HG02970 (cell line): ENCODE measurements around the gene MVB12B.
"Not testable (repeated sequence)": the region's sequence is repeated elsewhere in the genome, so short reads cannot be mapped to it uniquely, and the experiment has no call there.

Experiments
- ATAC-seq: cut with Tn5 transposase; IDR thresholded peaks from one replicate; pipeline ENCODE4 v1.9.1; 2021; ENCODE audit warnings: mild to moderate bottlenecking, moderate library complexity, moderate number of reproducible peaks; ENCODE audit not compliant: unreplicated experiment, low FRiP score

MVB12B gene

GRCh38 chr9:126526218-126527108 is 199.8 kb downstream of the MVB12B start:
- ATAC-seq: no peak

- ATAC-seq: no peak
Observed at GRCh38 chr9:126527109-126527825, 200.6 kb downstream of the MVB12B start.

- no peak for ATAC-seq
Observed at GRCh38 chr9:126528111-126528510, 201.5 kb downstream of the MVB12B start.

- ATAC-seq: no peak
Observed at GRCh38 chr9:126528915-126529314, 202.3 kb downstream of the MVB12B start.

GRCh38 chr9:126531035-126531571 is 204.5 kb downstream of the MVB12B start:
- no peak for ATAC-seq

DNA sequence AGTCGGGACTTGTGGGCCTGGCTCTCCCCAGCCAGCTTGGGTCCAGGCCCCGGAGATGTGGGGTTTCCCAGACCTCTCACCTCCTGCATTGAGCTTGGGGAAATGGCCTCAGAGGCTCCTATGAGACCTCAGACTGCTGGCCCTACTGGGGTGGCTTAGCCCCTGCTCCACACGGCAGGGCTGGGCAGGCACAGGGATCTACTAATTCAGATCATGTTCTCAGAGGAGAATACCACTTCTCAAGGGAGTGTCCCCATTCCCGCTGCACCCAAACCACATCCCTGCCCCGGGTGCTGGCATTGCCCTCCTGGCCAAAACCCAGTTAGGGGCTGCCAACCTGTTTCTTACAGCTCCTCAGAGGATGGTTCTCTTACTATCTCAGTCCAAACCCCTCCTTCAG is 205.0 kb downstream of the MVB12B start:
- ATAC-seq: no peak

GRCh38 chr9:126532019-126532462 is 205.4 kb downstream of the MVB12B start:
- ATAC-seq: no peak

GRCh38 chr9:126532489-126532888 is 205.9 kb downstream of the MVB12B start:
- ATAC-seq: no peak

DNA sequence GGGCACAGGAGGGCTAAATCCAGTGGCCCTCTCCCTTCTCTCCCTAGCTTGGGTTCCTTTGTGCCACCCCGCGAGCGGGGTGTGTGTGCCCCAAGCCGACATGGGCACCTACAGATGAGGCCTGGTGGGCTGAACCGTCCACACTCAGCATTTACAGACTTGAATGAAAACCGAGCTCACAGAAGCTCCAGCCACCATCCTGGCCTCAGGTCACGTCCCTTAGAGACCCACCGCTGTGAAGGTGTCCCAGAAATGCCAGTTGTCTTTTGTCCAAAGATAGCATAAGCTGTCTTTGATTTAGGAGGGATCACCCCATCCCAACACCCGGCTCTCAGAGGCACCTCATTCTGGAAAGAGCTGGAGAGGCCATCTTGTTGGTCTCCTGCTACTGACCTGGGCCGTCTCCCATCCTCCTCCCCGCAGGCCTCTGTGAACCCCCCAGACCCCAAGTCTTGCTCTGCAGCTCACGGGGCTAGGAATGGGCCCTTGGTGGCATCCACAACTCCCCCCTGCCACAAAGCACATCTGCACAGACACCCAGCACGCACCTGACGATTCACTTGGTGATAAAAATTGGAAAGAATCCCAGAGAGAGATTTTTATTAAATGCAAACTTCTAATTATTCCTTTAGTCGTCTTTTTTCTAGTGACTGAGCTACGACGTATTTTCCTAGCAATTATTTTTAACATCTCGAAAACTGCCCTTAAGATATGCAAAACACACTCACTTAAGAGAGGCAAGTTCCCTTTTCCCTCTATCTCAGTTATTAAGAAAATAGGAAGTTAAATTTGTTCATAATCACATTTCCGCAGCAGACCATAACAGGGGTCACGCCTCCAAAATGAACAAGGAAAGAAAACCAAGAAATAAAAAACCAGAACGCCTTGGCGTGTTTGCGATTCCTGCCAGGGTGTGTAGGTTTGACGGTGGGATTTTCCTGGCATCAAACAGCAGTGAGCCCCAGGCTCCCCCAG is 206.6 kb downstream of the MVB12B start:
- ATAC-seq: no peak

DNA sequence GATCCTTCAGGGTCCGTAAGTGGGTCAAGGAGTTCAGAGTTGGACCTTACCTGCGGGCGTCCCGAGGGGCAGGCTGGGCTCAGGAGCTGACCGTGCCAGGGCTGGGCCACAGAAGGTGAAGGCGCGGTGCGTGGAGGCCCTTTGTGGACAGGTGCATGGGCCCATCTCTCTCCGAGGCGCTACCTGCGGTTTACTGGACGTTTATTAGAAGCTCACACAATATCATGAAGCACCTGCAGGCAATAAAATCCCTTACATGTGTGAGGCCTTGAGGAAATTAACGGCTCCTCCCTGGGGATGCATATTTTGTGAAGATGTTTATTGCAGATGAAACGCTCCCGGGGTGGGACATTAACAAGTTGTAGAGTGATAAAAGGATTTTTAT is 207.3 kb downstream of the MVB12B start:
- ATAC-seq: no peak

DNA sequence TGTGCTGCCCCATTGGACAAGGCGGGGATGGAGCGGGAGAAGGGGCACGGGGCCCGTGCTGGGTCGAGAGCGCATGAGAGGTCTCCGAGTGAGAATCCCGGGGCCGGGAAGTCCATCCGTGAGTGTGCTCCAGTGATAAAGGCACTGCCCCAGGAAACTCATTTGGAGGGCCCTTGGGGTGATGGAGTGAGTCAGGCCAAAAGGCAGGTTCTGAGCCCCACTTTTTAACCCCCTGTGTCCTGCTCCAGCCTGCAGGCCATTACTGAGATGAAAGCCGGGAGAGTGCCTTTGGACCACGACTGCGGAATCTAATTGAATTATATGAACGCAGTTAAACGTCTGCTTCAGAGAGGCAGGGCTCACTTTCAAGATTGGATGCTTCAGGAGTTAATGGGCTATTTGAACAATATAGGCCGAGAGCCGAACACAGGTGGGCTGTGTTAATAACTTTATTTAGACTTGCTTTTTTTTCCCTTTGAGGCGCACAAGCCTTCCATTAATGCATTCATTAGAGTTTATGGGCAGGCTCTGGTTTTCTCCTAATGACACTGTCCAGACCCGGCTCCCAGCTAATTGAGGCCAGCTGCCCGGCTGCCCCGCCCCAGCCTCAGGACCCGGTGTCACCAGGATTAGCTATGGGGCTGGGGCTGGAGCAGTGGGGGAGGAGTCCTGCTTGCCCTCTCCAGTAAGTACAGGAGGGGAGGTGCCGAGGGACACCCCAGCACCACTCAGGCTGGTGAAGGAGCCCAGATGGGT is 208.0 kb downstream of the MVB12B start:
- no peak for ATAC-seq

DNA sequence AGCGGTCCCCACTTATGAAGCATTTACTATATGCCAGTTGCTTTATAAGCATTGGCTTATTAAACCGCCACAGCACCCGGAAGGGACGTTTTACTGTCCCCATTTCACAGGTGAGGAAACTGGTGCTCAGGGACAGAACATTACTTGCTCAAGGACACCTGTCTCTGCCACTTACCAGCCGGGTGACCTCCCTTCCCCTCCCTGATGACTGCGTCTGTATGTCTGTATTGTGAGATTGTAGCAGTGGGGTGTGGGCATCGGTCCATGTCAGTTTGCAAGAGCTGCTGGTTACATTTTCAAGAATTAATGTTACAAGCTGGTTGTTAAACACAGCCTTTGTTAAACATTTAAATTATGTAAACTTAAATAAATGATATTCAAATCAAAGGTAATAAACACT is 209.5 kb downstream of the MVB12B start:
- ATAC-seq: no peak

DNA sequence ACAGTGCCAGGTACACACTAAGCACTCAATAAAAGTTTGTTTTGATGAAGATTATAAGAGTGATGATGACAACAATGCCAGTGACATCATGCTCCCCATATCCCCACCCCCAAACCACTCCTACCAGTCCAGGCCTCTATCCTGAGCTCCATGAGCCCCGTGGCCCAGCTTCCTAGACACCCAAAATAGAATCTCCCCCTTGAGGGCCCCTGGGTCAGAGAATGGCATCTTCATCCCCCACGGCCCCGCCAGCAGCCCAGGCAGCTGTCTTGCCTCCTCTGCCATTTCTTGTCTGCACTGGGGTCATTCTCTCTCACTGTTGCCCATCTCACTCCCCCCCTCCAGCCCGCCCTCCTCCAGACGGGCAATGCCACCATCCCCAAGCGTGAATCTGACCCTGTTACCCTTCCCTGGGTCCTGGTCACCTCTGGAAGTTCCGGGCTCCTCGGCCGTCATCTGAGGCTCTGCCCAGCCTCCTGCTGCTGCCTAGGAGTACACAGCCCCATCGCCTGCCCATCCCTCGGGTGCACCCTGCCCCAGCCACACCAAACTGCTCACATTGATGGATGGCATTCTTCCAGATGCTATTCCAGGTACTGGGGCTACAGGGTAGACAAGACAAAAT is 210.3 kb downstream of the MVB12B start:
- ATAC-seq: no peak

- ATAC-seq: no peak
Observed at GRCh38 chr9:126538550-126538949, 211.9 kb downstream of the MVB12B start.

GRCh38 chr9:126540398-126540797 is 213.8 kb downstream of the MVB12B start:
- ATAC-seq: not testable (repeated sequence)

DNA sequence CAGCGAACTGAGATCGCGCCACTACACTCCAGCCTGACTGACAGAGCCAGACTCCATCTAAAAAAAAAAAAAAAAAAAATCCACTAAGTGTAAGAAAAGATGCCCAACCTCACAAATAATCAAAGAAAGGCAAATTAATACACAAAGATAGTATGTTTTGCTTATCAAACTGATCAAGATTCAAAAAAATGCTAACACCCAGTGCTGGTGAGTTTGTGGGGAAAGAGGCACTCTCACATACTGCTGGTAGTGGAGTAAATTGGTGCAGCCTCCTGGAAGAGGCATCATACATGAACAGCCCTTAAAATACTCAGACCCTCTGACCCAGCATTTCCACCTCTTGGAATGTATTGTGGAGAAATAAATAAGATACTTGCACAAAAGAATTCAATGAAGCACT is 216.9 kb downstream of the MVB12B start:
- no peak for ATAC-seq

GRCh38 chr9:126545106-126545505 is 218.5 kb downstream of the MVB12B start:
- no peak for ATAC-seq

DNA sequence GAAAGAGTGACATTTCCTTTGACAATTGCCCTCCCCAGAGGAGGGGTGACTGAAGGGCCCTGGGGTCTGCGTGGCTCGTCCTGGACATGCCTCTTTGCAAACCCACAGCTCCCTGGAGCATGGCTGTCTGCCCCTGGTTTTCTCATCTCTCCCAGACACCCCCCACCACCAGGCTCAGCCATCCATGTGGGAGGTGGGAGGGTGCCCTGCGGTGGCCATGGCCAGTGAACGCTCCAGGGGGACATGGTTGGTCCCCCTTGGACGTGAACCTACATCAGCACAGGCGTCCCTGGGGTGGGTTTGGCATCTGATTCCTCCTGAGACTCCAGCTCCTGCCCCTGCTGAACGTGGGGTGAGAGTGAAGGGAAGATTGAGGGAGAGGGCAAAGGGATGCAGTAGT is 219.4 kb downstream of the MVB12B start:
- no peak for ATAC-seq

- ATAC-seq: no peak
Observed at GRCh38 chr9:126548312-126548711, 221.7 kb downstream of the MVB12B start.
